SK-N-SH treated with all-trans-retinoic acid at 6 μM for 48 hours (cell line): Measurements from ENCODE around the gene RNF114.

Experiments
- ATAC-seq: fragments of 200-7000 bp; cut with Tn5 transposase; 3 replicates; pipeline ENCODE4 v1.9.1; 2020; ENCODE audit warnings: mild to moderate bottlenecking, moderate library complexity
- ARNTL ChIP-seq: fragments of 450-650 bp; formaldehyde crosslinking; IDR thresholded peaks from 2 replicates; pipeline ENCODE4 v1.5.0; 2020; ENCODE audit warnings: low read depth, mild to moderate bottlenecking, moderate library complexity, borderline replicate concordance
- BACH2 ChIP-seq: fragments of 250-450 bp; sonication (Bioruptor Pico); IDR thresholded peaks from 2 replicates; pipeline ENCODE4 v1.9.0; 2021; ENCODE audit warnings: mild to moderate bottlenecking, borderline replicate concordance
- CSDC2 ChIP-seq: fragments of 250-450 bp; sonication (Bioruptor Pico); IDR thresholded peaks from 2 replicates; pipeline ENCODE4 v1.5.0; 2020; ENCODE audit warnings: mild to moderate bottlenecking, moderate library complexity
- CSRNP3 ChIP-seq: fragments of 250-450 bp; sonication (Bioruptor Pico); IDR thresholded peaks from 2 replicates; pipeline ENCODE4 v1.5.1; 2021; ENCODE audit warnings: mild to moderate bottlenecking, moderate library complexity
- ESRRG ChIP-seq: fragments of 250-450 bp; sonication (Bioruptor Pico); IDR thresholded peaks from 2 replicates; pipeline ENCODE4 v1.6.1; 2021; ENCODE audit warnings: mild to moderate bottlenecking
- GLIS3 ChIP-seq: fragments of 250-450 bp; sonication (Bioruptor Pico); IDR thresholded peaks from 2 replicates; pipeline ENCODE4 v1.5.0; 2020; ENCODE audit warnings: mild to moderate bottlenecking, moderate library complexity
- ISL1 ChIP-seq: fragments of 250-450 bp; sonication (Bioruptor Pico); IDR thresholded peaks from 2 replicates; pipeline ENCODE4 v2.1.2; 2022; ENCODE audit warnings: mild to moderate bottlenecking, moderate library complexity
- OSR1 ChIP-seq: fragments of 250-450 bp; sonication (Bioruptor Pico); IDR thresholded peaks from 2 replicates; pipeline ENCODE4 v1.8.0; 2022; ENCODE audit warnings: moderate library complexity, mild to moderate bottlenecking, inconsistent platforms
- PPARA ChIP-seq: fragments of 250-450 bp; sonication (Bioruptor Pico); IDR thresholded peaks from 2 replicates; pipeline ENCODE4 v1.5.0; 2020; ENCODE audit warnings: mild to moderate bottlenecking, borderline replicate concordance
- RARB ChIP-seq: fragments of 250-450 bp; sonication (Bioruptor Pico); IDR thresholded peaks from 2 replicates; pipeline ENCODE4 v1.8.0; 2021; ENCODE audit warnings: mild to moderate bottlenecking, moderate library complexity
- SNAI2 ChIP-seq: fragments of 250-450 bp; sonication (Bioruptor Pico); IDR thresholded peaks from 2 replicates; pipeline ENCODE4 v1.5.0; 2020; ENCODE audit warnings: mild to moderate bottlenecking, moderate library complexity
- TCF4 ChIP-seq: fragments of 250-450 bp; sonication (Bioruptor Pico); IDR thresholded peaks from 2 replicates; pipeline ENCODE4 v1.8.0; 2021; ENCODE audit warnings: mild to moderate bottlenecking, moderate library complexity, borderline replicate concordance
- TOX ChIP-seq: fragments of 250-450 bp; sonication (Bioruptor Pico); IDR thresholded peaks from 2 replicates; pipeline ENCODE4 v1.8.0; 2021; ENCODE audit warnings: mild to moderate bottlenecking, moderate library complexity, borderline replicate concordance
- ZC3H10 ChIP-seq: fragments of 250-450 bp; sonication (Bioruptor Pico); IDR thresholded peaks from 2 replicates; pipeline ENCODE4 v1.5.1; 2021; ENCODE audit warnings: mild to moderate bottlenecking, moderate library complexity
- ZFP3 ChIP-seq: fragments of 250-450 bp; sonication (Bioruptor Pico); IDR thresholded peaks from 2 replicates; pipeline ENCODE4 v1.5.0; 2020; ENCODE audit warnings: mild to moderate bottlenecking, moderate library complexity
- ZFP30 ChIP-seq: fragments of 450-650 bp; formaldehyde crosslinking; IDR thresholded peaks from 2 replicates; pipeline ENCODE4 v1.5.0; 2022; ENCODE audit warnings: mild to moderate bottlenecking, moderate library complexity
- ZNF565 ChIP-seq: fragments of 450-650 bp; formaldehyde crosslinking; conservative IDR thresholded peaks from 2 replicates; pipeline ENCODE4 v1.5.0; 2020; ENCODE audit warnings: low read depth, mild to moderate bottlenecking, moderate library complexity
- ZNF70 ChIP-seq: fragments of 450-650 bp; formaldehyde crosslinking; IDR thresholded peaks from 2 replicates; pipeline ENCODE4 v1.5.0; 2020; ENCODE audit warnings: mild to moderate bottlenecking, moderate library complexity
- ZNF8 ChIP-seq: fragments of 450-650 bp; formaldehyde crosslinking; IDR thresholded peaks from 2 replicates; pipeline ENCODE4 v1.5.0; 2020; ENCODE audit warnings: mild to moderate bottlenecking, moderate library complexity
- TF ChIP-seq, protein P1 (sequence below): fragments of 250-450 bp; sonication (Bioruptor Pico); IDR thresholded peaks from 2 replicates; pipeline ENCODE4 v1.8.0; 2020; ENCODE audit warnings: mild to moderate bottlenecking, moderate library complexity, borderline replicate concordance
- TF ChIP-seq, protein P2 (sequence below): fragments of 250-450 bp; sonication (Bioruptor Pico); IDR thresholded peaks from 2 replicates; pipeline ENCODE4 v1.5.0; 2020; ENCODE audit warnings: mild to moderate bottlenecking, moderate library complexity
- TF ChIP-seq, protein P3 (sequence below): fragments of 250-450 bp; sonication (Bioruptor Pico); IDR thresholded peaks from 2 replicates; pipeline ENCODE4 v1.5.1; 2020; ENCODE audit warnings: low read depth, mild to moderate bottlenecking, moderate library complexity
- TF ChIP-seq, protein P4 (sequence below): fragments of 250-450 bp; sonication (Bioruptor Pico); IDR thresholded peaks from 2 replicates; pipeline ENCODE4 v1.8.0; 2021; ENCODE audit warnings: low read depth, mild to moderate bottlenecking, moderate library complexity, borderline replicate concordance

The RNF114 gene

DNA sequence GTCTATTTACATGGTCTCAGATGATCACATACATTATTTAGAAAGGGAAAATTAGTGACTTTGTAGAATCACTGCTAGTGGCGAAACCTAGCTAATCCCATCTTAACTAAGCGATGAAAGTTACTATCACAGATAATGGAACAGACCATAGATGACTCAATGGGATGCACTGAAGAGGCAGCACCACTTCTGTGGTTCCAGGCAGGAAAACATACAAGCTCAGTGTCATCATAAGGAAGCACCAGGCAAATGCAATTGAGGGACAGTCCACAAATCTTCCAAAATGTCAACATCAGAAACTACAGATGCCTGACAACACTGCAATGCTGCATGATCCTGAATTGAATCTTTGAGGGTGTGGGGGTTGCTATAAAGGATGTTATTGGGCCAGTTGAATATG is 30.7 kb downstream of the RNF114 start:
- ATAC-seq, result no peak

GRCh38 chr20:49969234-49969633 is 33.0 kb downstream of the RNF114 start:
- no peak for ATAC-seq
- no peak for TF ChIP-seq ZFP3 (CRISPR knock-in tag)
- no peak for TF ChIP-seq SNAI2
- TF ChIP-seq, protein P1, sequence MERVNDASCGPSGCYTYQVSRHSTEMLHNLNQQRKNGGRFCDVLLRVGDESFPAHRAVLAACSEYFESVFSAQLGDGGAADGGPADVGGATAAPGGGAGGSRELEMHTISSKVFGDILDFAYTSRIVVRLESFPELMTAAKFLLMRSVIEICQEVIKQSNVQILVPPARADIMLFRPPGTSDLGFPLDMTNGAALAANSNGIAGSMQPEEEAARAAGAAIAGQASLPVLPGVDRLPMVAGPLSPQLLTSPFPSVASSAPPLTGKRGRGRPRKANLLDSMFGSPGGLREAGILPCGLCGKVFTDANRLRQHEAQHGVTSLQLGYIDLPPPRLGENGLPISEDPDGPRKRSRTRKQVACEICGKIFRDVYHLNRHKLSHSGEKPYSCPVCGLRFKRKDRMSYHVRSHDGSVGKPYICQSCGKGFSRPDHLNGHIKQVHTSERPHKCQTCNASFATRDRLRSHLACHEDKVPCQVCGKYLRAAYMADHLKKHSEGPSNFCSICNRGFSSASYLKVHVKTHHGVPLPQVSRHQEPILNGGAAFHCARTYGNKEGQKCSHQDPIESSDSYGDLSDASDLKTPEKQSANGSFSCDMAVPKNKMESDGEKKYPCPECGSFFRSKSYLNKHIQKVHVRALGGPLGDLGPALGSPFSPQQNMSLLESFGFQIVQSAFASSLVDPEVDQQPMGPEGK (CRISPR knock-in tag), result no peak
- no peak for TF ChIP-seq ZC3H10 (CRISPR knock-in tag)
- no peak for TF ChIP-seq GLIS3
- TF ChIP-seq, protein P2, sequence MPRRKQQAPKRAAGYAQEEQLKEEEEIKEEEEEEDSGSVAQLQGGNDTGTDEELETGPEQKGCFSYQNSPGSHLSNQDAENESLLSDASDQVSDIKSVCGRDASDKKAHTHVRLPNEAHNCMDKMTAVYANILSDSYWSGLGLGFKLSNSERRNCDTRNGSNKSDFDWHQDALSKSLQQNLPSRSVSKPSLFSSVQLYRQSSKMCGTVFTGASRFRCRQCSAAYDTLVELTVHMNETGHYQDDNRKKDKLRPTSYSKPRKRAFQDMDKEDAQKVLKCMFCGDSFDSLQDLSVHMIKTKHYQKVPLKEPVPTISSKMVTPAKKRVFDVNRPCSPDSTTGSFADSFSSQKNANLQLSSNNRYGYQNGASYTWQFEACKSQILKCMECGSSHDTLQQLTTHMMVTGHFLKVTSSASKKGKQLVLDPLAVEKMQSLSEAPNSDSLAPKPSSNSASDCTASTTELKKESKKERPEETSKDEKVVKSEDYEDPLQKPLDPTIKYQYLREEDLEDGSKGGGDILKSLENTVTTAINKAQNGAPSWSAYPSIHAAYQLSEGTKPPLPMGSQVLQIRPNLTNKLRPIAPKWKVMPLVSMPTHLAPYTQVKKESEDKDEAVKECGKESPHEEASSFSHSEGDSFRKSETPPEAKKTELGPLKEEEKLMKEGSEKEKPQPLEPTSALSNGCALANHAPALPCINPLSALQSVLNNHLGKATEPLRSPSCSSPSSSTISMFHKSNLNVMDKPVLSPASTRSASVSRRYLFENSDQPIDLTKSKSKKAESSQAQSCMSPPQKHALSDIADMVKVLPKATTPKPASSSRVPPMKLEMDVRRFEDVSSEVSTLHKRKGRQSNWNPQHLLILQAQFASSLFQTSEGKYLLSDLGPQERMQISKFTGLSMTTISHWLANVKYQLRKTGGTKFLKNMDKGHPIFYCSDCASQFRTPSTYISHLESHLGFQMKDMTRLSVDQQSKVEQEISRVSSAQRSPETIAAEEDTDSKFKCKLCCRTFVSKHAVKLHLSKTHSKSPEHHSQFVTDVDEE, result no peak
- TF ChIP-seq PPARA, result no peak
- TF ChIP-seq ZFP30 (CRISPR knock-in tag), result no peak
- TF ChIP-seq, protein P3, sequence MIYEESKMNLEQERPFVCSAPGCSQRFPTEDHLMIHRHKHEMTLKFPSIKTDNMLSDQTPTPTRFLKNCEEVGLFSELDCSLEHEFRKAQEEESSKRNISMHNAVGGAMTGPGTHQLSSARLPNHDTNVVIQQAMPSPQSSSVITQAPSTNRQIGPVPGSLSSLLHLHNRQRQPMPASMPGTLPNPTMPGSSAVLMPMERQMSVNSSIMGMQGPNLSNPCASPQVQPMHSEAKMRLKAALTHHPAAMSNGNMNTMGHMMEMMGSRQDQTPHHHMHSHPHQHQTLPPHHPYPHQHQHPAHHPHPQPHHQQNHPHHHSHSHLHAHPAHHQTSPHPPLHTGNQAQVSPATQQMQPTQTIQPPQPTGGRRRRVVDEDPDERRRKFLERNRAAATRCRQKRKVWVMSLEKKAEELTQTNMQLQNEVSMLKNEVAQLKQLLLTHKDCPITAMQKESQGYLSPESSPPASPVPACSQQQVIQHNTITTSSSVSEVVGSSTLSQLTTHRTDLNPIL (CRISPR knock-in tag), result no peak
- no peak for TF ChIP-seq TCF4 (CRISPR knock-in tag)
- no peak for TF ChIP-seq BACH2 (CRISPR knock-in tag)
- TF ChIP-seq CSRNP3 (CRISPR knock-in tag), result no peak
- TF ChIP-seq ESRRG (CRISPR knock-in tag), result no peak
- TF ChIP-seq ZNF8 (CRISPR knock-in tag), result no peak
- TF ChIP-seq CSDC2 (CRISPR knock-in tag), result no peak
- TF ChIP-seq ZNF565 (CRISPR knock-in tag), result no peak
- TF ChIP-seq RARB (CRISPR knock-in tag), result no peak
- TF ChIP-seq ZNF70 (CRISPR knock-in tag), result no peak
- TF ChIP-seq TOX, result no peak
- no peak for TF ChIP-seq ISL1 (CRISPR knock-in tag)

More for the DNA sequence above, 30.7 kb downstream of the RNF114 start:
- TF ChIP-seq OSR1 (CRISPR knock-in tag) (no peak), ZNF70 (CRISPR knock-in tag) (no peak), ZC3H10 (CRISPR knock-in tag) (no peak), GLIS3 (no peak), ZNF565 (CRISPR knock-in tag) (no peak), ESRRG (CRISPR knock-in tag) (no peak), RARB (CRISPR knock-in tag) (no peak), CSDC2 (CRISPR knock-in tag) (no peak)
- TF ChIP-seq, protein P4, sequence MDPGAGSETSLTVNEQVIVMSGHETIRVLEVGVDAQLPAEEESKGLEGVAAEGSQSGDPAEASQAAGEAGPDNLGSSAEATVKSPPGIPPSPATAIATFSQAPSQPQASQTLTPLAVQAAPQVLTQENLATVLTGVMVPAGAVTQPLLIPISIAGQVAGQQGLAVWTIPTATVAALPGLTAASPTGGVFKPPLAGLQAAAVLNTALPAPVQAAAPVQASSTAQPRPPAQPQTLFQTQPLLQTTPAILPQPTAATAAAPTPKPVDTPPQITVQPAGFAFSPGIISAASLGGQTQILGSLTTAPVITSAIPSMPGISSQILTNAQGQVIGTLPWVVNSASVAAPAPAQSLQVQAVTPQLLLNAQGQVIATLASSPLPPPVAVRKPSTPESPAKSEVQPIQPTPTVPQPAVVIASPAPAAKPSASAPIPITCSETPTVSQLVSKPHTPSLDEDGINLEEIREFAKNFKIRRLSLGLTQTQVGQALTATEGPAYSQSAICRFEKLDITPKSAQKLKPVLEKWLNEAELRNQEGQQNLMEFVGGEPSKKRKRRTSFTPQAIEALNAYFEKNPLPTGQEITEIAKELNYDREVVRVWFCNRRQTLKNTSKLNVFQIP (CRISPR knock-in tag), result no peak

DNA sequence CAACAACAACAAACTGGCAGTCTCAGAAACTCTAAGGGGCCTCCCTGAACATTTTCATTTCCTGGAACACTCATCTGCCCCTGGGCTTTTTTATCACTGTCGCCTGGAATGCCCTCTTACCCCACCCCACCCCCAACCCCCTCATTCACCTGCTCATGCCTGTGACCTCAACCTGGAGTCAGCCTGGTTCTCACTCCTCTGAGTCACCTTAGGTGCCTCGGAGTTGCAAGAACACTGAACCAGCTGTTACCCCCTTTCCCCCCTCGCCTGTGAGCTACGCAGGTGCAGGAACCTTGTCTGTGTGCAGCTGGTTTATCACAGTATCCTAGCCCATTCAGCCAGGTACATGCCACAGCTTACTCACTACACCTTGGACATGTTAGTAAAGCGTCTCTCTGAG is 33.7 kb downstream of the RNF114 start:
- no peak for TF ChIP-seq ZFP3 (CRISPR knock-in tag)
- TF ChIP-seq ZNF565 (CRISPR knock-in tag), result no peak
- no peak for TF ChIP-seq CSDC2 (CRISPR knock-in tag)
- TF ChIP-seq, protein P1 (CRISPR knock-in tag), result no peak
- TF ChIP-seq TCF4 (CRISPR knock-in tag), result no peak
- TF ChIP-seq, protein P4 (CRISPR knock-in tag), result no peak
- TF ChIP-seq ARNTL (CRISPR knock-in tag), result no peak
- TF ChIP-seq ZNF70 (CRISPR knock-in tag), result no peak
- TF ChIP-seq GLIS3, result no peak
- TF ChIP-seq, protein P3 (CRISPR knock-in tag), result no peak
- TF ChIP-seq RARB (CRISPR knock-in tag), result no peak
- ATAC-seq, result no peak
